GM12801 (cell line): ENCODE data around the gene EFL1.

Source experiments
- TF ChIP-seq, protein P1 (sequence below): IDR thresholded peaks from one replicate; pipeline ENCODE4 v1.5.1; 2011; ENCODE audit warnings: control low read depth; ENCODE audit not compliant: insufficient read length; ENCODE audit errors: extremely low read depth

EFL1 gene

GRCh38 chr15:82301296-82302016, 38.9 kb upstream of the EFL1 start:
- TF ChIP-seq, protein P1, sequence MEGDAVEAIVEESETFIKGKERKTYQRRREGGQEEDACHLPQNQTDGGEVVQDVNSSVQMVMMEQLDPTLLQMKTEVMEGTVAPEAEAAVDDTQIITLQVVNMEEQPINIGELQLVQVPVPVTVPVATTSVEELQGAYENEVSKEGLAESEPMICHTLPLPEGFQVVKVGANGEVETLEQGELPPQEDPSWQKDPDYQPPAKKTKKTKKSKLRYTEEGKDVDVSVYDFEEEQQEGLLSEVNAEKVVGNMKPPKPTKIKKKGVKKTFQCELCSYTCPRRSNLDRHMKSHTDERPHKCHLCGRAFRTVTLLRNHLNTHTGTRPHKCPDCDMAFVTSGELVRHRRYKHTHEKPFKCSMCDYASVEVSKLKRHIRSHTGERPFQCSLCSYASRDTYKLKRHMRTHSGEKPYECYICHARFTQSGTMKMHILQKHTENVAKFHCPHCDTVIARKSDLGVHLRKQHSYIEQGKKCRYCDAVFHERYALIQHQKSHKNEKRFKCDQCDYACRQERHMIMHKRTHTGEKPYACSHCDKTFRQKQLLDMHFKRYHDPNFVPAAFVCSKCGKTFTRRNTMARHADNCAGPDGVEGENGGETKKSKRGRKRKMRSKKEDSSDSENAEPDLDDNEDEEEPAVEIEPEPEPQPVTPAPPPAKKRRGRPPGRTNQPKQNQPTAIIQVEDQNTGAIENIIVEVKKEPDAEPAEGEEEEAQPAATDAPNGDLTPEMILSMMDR = no peak

- TF ChIP-seq, protein P1 = no peak
Observed at GRCh38 chr15:82300883-82301282, 38.3 kb upstream of the EFL1 start.

DNA sequence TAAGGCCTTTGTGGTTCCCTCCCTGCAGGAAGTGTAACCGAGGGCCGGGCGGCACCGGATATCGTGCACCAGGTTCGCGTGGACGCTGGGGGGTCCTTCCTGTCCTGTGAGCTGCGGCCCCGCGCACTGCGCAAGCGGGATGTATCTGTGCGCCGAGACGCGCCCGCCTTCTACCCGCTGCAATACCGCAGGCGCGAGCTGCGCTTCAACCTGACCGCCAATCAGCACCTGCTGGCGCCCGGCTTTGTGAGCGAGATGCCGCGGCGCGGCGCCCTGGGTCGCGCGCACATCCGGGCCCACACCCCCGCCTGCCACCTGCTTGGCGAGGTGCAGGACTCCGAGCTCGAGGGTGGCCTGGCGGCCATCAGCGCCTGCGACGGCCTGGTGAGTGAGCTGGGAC, 36.0 kb upstream of the EFL1 start:
- TF ChIP-seq, protein P1 = no peak

DNA sequence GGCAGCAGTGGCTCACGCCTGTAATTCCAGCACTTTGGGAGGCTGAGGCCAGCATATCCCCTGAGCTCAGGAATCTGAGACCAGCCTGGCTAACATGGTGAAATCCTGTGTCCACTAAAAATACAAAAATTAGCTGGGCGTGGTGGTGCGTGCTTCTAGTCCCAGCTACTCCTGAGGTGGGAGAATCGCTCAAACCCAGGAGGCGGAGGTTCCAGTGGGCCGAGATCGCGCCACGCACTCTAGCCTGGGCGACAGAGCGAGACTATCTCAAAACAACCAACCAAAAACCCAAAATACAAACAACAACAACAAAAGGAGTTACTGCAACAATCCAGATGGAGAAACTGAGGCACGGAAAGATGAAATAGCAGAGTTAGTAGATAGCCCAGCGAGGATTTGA, 35.5 kb upstream of the EFL1 start:
- TF ChIP-seq, protein P1 = no peak

GRCh38 chr15:82297546-82297945, 35.0 kb upstream of the EFL1 start:
- TF ChIP-seq, protein P1 = no peak

DNA sequence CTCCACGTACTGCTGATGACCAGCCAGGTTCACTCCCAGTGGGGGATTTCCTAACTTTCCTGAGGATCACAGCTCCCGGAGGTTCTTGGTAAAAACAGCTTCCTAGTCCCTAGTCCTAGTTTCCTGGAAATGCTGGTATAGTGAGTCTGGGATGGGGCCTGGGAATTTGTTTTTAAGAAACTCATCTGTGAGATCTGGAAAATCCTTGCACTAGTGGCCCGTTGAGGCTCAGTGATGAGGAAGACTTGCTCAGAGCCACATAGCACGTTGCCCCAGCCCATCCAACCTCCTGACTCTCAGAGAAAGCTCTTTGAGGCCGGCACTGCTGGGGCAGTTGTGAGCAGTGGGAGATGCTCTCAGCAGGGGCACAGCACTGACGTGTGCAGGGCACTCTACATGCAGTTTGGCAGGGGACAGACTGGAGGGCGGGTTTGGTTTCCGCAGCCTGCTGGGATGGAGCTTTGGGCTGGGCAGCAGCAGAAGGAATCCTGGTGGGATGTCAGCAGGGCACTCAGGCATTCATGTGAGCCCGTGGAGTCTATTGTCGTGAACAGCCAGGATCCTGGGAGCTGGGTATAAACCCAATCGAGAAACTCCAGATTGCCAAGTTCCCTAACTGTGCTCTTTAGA, 31.6 kb upstream of the EFL1 start:
- TF ChIP-seq, protein P1 = no peak

- TF ChIP-seq, protein P1 = no peak
Observed at GRCh38 chr15:82292271-82292670, 29.7 kb upstream of the EFL1 start.
